Activated CD4-positive, alpha-beta memory T cell treated with anti-CD3 and anti-CD28 coated beads for 36 hours (primary cell): ENCODE results near the gene ZNF678. TPM values are rescaled to one million over a fixed set of nuclear protein-coding genes. Genes with fewer than 3 reads are reported as not detected.
"Not testable (repeated sequence)": the region's sequence is repeated elsewhere in the genome, so short reads cannot be mapped to it uniquely, and the experiment has no call there.

ENCODE experiments used
- CTCF ChIA-PET: fragments of 350-600 bp; sonication (Branson Sonifier 250); formaldehyde crosslinking; loops from one replicate; lab custom pipeline; 2021; ENCODE audit warnings: antibody characterized with exemption, inconsistent platforms; lab: Charles Lee
- POLR2A ChIA-PET: fragments of 350-600 bp; sonication (Branson Sonifier 250); formaldehyde crosslinking; loops from one replicate; lab custom pipeline; 2021; ENCODE audit warnings: antibody characterized with exemption; lab: Charles Lee
- DNase-seq: peaks from one replicate; pipeline ENCODE4 v3.0.0-alpha.2; 2020
- H3K27ac Mint-ChIP-seq: one replicate; pipeline ENCODE4 v1.8.0; 2021; ENCODE audit warnings: mixed read lengths
- H3K27me3 Mint-ChIP-seq: one replicate; pipeline ENCODE4 v1.8.0; 2021; ENCODE audit warnings: mixed read lengths
- H3K36me3 Mint-ChIP-seq: one replicate; pipeline ENCODE4 v1.8.0; 2021; ENCODE audit warnings: mixed read lengths
- H3K4me1 Mint-ChIP-seq: one replicate; pipeline ENCODE4 v1.8.0; 2021; ENCODE audit warnings: low read depth, mixed read lengths
- H3K4me3 Mint-ChIP-seq: one replicate; pipeline ENCODE4 v1.8.0; 2021; ENCODE audit warnings: mild to moderate bottlenecking, mixed read lengths
- H3K9me3 Mint-ChIP-seq: one replicate; pipeline ENCODE4 v1.8.0; 2021; ENCODE audit warnings: mixed read lengths
- intact Hi-C: fragments of 100-400 bp; cut with micrococcal nuclease; formaldehyde crosslinking; loops from one replicate; pipeline ENCODE4 v1.15.1; 2023
- total RNA-seq, 2 experiments: library from RNA; stranded (reverse); gene quantifications; one replicate each; pipeline ENCODE4 v1.2.3, GENCODE V29; 2021

The ZNF678 gene
- total RNA-seq, 2 experiments from 2014 or later: 6.5 to 7.4 TPM

DNA sequence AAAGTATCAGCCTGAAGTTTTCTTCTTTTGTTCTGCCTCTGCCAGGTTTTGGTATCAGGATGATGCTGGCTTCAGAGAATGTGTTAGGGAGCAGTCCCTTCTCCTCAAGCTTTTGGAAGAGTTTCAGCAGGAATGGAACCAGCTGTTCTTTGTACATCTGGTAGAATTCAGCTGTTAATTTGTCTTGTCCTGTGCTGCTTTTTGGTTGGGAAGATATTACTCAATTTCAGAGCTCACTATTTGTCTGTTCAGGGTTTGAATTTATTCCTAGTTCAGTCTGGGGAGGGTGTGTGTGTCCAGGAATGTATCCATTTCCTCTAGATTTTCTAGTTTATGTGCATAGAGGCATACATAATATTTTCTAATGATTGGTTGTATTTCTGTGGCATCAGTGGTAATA lies 12.8 kb downstream of the ZNF678 start:
- H3K4me1 Mint-ChIP-seq: peaks cover 8% of the 10 kb centered on the region
- ChIA-PET CTCF (no interaction called here), POLR2A (no interaction called here)
- intact Hi-C loops: no loop called here
- no peak overlapping the region for H3K27ac Mint-ChIP-seq
- H3K27me3 Mint-ChIP-seq: no peaks in the 10 kb centered on the region
- peaks cover 46% of the 10 kb centered on the region for H3K36me3 Mint-ChIP-seq
- DNase-seq: no peak
- no peak overlapping the region for H3K4me3 Mint-ChIP-seq
- H3K9me3 Mint-ChIP-seq: peaks cover 43% of the 10 kb centered on the region

GRCh38 chr1:227577500-227577899 lies 14.1 kb downstream of the ZNF678 start:
- ChIA-PET CTCF (no interaction called here), POLR2A (no interaction called here)
- H3K9me3 Mint-ChIP-seq: peaks cover 43% of the 10 kb centered on the region

GRCh38 chr1:227583354-227583753 lies 20.0 kb downstream of the ZNF678 start:
- H3K4me3 Mint-ChIP-seq: no peak overlapping the region
- H3K27me3 Mint-ChIP-seq: no peaks in the 10 kb centered on the region
- H3K9me3 Mint-ChIP-seq: peaks cover 33% of the 10 kb centered on the region
- H3K4me1 Mint-ChIP-seq: peaks cover 6% of the 10 kb centered on the region
- CTCF ChIA-PET: no interaction called here
- intact Hi-C loops: no loop called here
- POLR2A ChIA-PET: no interaction called here
- peaks cover 46% of the 10 kb centered on the region for H3K36me3 Mint-ChIP-seq
- H3K27ac Mint-ChIP-seq: no peak overlapping the region
- DNase-seq: no peak

More at GRCh38 chr1:227577500-227577899, 14.1 kb downstream of the ZNF678 start:
- H3K27ac Mint-ChIP-seq: no peak overlapping the region
- peaks cover 8% of the 10 kb centered on the region for H3K4me1 Mint-ChIP-seq
- intact Hi-C loops: no loop called here
- no peak for DNase-seq
- H3K27me3 Mint-ChIP-seq: no peaks in the 10 kb centered on the region
- no peak overlapping the region for H3K4me3 Mint-ChIP-seq
- H3K36me3 Mint-ChIP-seq: peaks cover 45% of the 10 kb centered on the region

- H3K9me3 Mint-ChIP-seq: peaks cover 56% of the 10 kb centered on the region
- peaks cover 69% of the 10 kb centered on the region for H3K36me3 Mint-ChIP-seq
- ChIA-PET POLR2A (no interaction called here), CTCF (no interaction called here)
- DNase-seq: no peak
- H3K27ac Mint-ChIP-seq: no peak overlapping the region
- intact Hi-C loops: no loop called here
- no peaks in the 10 kb centered on the region for H3K27me3 Mint-ChIP-seq
- H3K4me1 Mint-ChIP-seq: no peaks in the 10 kb centered on the region
- H3K4me3 Mint-ChIP-seq: no peak overlapping the region
These were observed 23.4 kb downstream of the ZNF678 start for GRCh38 chr1:227586733-227587132.

DNA sequence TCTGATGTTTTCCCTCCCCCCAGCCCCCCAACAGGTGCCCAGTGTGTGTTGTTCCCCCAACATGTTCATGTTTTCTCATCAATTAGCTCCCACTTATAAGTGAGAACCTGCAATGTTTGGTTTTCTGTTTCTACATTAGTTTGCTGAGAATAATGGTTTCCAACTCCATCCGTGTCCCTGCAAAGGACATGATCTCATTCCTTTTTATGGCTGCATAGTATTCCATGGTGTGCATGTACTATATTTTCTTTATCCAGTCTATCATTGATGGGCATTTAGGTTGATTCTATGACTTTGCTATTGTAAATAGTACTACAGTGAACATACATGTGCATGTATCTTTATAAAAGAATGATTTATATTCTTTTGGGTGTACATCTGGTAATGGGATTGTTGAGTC lies 24.6 kb downstream of the ZNF678 start:
- CTCF ChIA-PET: no interaction called here
- Mint-ChIP-seq H3K36me3 (peaks cover 77% of the 10 kb centered on the region), H3K4me3 (no peak overlapping the region), H3K9me3 (peaks cover 60% of the 10 kb centered on the region), H3K27ac (no peak overlapping the region), H3K4me1 (no peaks in the 10 kb centered on the region), H3K27me3 (no peaks in the 10 kb centered on the region)
- intact Hi-C loops: no loop called here
- POLR2A ChIA-PET: no interaction called here
- DNase-seq: no peak

DNA sequence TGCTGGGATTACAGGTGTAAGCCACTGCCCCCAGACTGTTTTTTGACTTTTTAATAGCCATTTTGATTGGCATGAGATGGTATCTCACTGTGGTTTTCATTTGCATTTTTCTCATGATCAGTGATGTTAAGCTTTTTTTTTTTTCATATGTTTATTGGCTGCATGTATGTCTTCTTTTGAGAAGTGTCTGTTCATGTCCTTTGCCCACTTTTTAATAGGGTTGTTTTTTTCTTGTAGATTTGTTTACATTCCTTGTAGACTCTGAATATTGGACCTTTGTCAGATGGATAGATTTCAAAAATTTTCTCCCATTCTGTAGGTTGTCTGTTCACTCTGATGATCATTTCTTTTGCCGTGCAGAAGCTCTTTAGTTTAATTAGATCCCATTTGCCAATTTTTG lies 25.4 kb downstream of the ZNF678 start:
- H3K27ac Mint-ChIP-seq, H3K4me3 Mint-ChIP-seq, DNase-seq, intact Hi-C loops, CTCF ChIA-PET, H3K4me1 Mint-ChIP-seq, H3K27me3 Mint-ChIP-seq, POLR2A ChIA-PET: not testable (repeated sequence)
- H3K9me3 Mint-ChIP-seq: peaks cover 63% of the 10 kb centered on the region
- peaks cover 82% of the 10 kb centered on the region for H3K36me3 Mint-ChIP-seq

DNA sequence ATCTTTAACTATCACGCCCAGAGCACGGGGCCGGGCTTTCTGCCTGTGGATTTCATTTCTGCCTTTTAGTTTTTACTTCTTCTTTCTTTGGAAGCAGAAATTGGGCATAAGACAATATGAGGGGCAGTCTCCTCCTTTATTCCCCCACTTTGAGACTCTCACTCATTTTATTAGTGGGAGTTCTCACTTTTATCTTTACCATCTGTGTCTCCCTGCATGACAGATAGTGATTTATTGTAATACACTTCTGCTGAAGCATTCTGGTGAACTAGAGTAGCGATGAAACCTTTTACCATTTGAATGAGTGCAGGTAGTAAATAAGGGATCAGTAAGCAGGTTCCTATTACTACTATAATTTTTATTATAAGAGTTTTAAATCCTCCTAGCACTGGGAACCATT lies 26.4 kb downstream of the ZNF678 start:
- H3K4me3 Mint-ChIP-seq, DNase-seq, CTCF ChIA-PET, H3K4me1 Mint-ChIP-seq, intact Hi-C loops, H3K27me3 Mint-ChIP-seq, H3K27ac Mint-ChIP-seq, POLR2A ChIA-PET: not testable (repeated sequence)
- peaks cover 79% of the 10 kb centered on the region for H3K36me3 Mint-ChIP-seq
- peaks cover 63% of the 10 kb centered on the region for H3K9me3 Mint-ChIP-seq

GRCh38 chr1:227596222-227596621 lies 32.9 kb downstream of the ZNF678 start:
- DNase-seq, intact Hi-C loops, CTCF ChIA-PET, H3K27me3 Mint-ChIP-seq, POLR2A ChIA-PET, H3K4me1 Mint-ChIP-seq, H3K27ac Mint-ChIP-seq, H3K4me3 Mint-ChIP-seq: not testable (repeated sequence)
- H3K36me3 Mint-ChIP-seq: peaks cover 75% of the 10 kb centered on the region
- H3K9me3 Mint-ChIP-seq: peaks cover 62% of the 10 kb centered on the region

- Mint-ChIP-seq H3K4me1 (no peaks in the 10 kb centered on the region), H3K36me3 (peaks cover 59% of the 10 kb centered on the region), H3K4me3 (no peak overlapping the region), H3K27me3 (no peaks in the 10 kb centered on the region), H3K27ac (no peak overlapping the region), H3K9me3 (peaks cover 63% of the 10 kb centered on the region)
- ChIA-PET CTCF (no interaction called here), POLR2A (no interaction called here)
- DNase-seq: no peak
- intact Hi-C loops: no loop called here
These were observed 40.0 kb downstream of the ZNF678 start for GRCh38 chr1:227603327-227603726.

- peaks cover 61% of the 10 kb centered on the region for H3K9me3 Mint-ChIP-seq
- POLR2A ChIA-PET: no interaction called here
- DNase-seq: no peak
- H3K27ac Mint-ChIP-seq: no peak overlapping the region
- H3K4me1 Mint-ChIP-seq: no peaks in the 10 kb centered on the region
- H3K36me3 Mint-ChIP-seq: peaks cover 57% of the 10 kb centered on the region
- CTCF ChIA-PET: no interaction called here
- H3K4me3 Mint-ChIP-seq: no peak overlapping the region
- intact Hi-C loops: no loop called here
- no peaks in the 10 kb centered on the region for H3K27me3 Mint-ChIP-seq
These were observed 41.1 kb downstream of the ZNF678 start for GRCh38 chr1:227604446-227604845.

DNA sequence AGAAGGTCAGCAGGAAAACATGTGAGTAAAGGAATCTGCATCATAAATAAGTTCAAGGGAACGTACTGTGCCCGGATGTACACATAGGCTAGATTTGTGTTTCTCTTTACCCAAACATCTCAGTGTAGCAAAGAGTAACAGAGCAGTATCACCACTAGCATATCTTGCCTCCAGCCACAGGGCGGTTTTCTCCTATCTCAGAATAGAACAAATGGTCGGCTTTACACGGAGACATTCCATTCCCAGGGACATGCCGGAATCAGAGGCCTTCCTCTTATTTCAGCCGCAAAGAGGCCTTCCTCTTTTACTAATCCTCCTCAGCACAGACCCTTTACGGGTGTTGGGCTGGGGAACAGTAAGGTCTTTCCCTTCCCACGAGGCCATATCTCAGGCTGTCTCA lies 42.9 kb downstream of the ZNF678 start:
- POLR2A ChIA-PET, H3K4me1 Mint-ChIP-seq, H3K4me3 Mint-ChIP-seq, DNase-seq, H3K27ac Mint-ChIP-seq, H3K27me3 Mint-ChIP-seq, CTCF ChIA-PET, intact Hi-C loops: not testable (repeated sequence)
- Mint-ChIP-seq H3K9me3 (peaks cover 57% of the 10 kb centered on the region), H3K36me3 (peaks cover 58% of the 10 kb centered on the region)

DNA sequence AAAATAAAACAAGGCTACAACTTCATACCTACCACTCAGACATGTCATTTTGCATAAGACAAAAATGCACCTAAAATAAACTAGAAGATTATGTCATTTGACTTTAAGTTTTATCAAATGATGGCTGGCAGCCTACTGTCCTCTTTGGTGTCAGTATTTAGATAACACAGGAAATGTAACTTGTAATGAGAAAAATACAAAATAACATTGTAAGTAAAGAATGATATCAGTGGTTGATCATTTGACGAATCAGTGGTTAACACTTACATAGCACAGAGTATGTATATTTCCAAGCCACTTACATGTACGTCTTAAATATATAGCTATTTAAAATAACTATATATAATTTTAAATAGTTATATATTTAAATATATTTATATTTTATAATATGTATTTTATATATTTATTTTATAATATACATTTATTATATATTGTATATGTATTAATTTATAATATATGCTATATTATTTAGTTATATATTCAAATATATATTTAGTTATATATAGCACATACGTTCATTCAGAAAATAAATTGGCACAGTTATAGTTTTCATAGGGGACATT lies 44.1 kb downstream of the ZNF678 start:
- peaks cover 66% of the 10 kb centered on the region for H3K36me3 Mint-ChIP-seq
- no peak overlapping the region for H3K27ac Mint-ChIP-seq

DNA sequence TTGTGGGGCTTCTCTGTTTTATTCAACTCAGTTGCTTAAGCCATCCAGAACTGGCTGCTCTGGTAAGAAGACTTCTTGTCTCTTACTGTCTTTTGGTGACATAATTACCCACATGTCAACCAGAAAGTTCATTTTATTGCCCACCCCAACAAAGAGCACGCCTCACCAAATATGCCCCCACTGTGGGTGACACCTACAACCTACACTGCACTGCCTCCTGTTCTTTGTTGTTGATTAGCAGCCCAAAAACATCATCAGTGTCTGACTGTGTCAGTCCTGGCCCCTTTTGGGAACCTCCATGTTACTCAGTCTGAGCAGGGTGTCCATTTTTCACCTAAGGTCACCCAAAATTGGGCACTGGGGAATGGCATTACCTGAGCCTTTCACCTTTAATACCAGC lies 49.3 kb downstream of the ZNF678 start:
- intact Hi-C loops: no loop called here
- CTCF ChIA-PET: no interaction called here

More for the DNA sequence above, 44.1 kb downstream of the ZNF678 start:
- POLR2A ChIA-PET: no interaction called here
- no peak for DNase-seq
- Mint-ChIP-seq H3K4me3 (no peak overlapping the region), H3K9me3 (peaks cover 62% of the 10 kb centered on the region), H3K4me1 (peaks cover 2% of the 10 kb centered on the region), H3K27me3 (no peaks in the 10 kb centered on the region)
- CTCF ChIA-PET: no interaction called here
- intact Hi-C loops: no loop called here

More for the DNA sequence above, 49.3 kb downstream of the ZNF678 start:
- H3K36me3 Mint-ChIP-seq: peaks cover 73% of the 10 kb centered on the region
- no peak for DNase-seq
- no peak overlapping the region for H3K4me3 Mint-ChIP-seq
- no peak overlapping the region for H3K27ac Mint-ChIP-seq
- POLR2A ChIA-PET: no interaction called here
- H3K9me3 Mint-ChIP-seq: peaks cover 70% of the 10 kb centered on the region
- H3K27me3 Mint-ChIP-seq: no peaks in the 10 kb centered on the region
- H3K4me1 Mint-ChIP-seq: peaks cover 2% of the 10 kb centered on the region
